ENCODE results near the gene SIPA1L3. TPM values are rescaled to one million over a fixed set of nuclear protein-coding genes. Genes with fewer than 3 reads are reported as not detected.

SIPA1L3 gene
- total and polyA plus RNA-seq, 10 of the 15 experiments (the other 5 are each of a cell fraction or from before 2014, with no cell fraction given), result 0.24 to 66.2 (median 19.1) TPM

DNA sequence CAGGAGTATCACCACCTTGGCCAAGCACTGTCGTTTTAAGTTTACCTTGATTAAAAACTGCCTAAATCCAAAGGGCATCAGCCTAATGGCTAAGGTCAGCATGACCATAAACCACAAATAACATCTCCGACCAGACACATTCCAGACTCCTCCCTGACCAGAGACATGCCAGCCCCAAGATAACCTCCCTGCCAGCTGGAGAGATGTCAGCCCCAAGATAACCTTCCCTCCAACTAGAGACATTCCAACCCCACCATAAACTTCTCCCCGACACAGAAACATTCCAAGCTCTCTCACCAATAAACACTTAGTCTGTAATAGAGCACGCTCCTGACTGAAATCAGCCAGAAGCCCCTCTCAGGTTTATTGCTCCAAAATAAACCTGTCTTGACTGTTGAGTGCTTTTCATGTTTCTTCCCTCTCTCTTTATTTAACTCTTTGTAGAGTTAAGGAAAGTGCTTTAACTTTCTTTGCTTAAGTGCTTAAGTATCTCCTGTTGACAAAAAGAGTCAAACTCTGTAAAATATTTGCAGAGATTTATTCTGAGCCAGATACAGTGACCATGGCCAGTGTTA, 37.2 kb upstream of the SIPA1L3 start:
- no peaks in the 10 kb centered on the region for H4K20me1 ChIP-seq (ENCODE audit: control insufficient read depth, insufficient read depth)
- FAIRE-seq (no peak), ATAC-seq (no peak), DNase-seq (ENCODE audit: low read depth, low spot score) (no peak)
- no peak overlapping the region for H3K4me2 ChIP-seq (ENCODE audit: control insufficient read depth, insufficient read depth)
- no peaks in the 10 kb centered on the region; a peak in 1 of 4 replicates for H3K27me3 ChIP-seq (replicated peaks in 1 of 2; ENCODE audit: control insufficient read depth in 2 of 2, insufficient read depth in 2 of 2, low read length in 1 of 2)
- SMC1A ChIA-PET (ENCODE audit: uncharacterized antibody, unreplicated experiment), result no interaction called here
- H3K9me3 ChIP-seq (replicated peaks; ENCODE audit: control insufficient read depth, insufficient read depth, low read length), result no peaks in the 10 kb centered on the region; the same call in 2 of the 3 replicates
- no peak overlapping the region for H2AFZ ChIP-seq (ENCODE audit: control insufficient read depth, low read depth, low read length)
- H3K27ac ChIP-seq (ENCODE audit: control insufficient read depth, insufficient read depth), result no peak overlapping the region
- POLR2A ChIA-PET, result no interaction called here
- 8% methylated on average over 4 of the region's 4 CpGs for WGBS (ENCODE audit: insufficient coverage, insufficient replicate concordance, low lambda C conversion rate, missing lambda C conversion rate)
- H3K4me1 ChIP-seq (ENCODE audit: control insufficient read depth, insufficient read depth, low read length), result no peaks in the 10 kb centered on the region
- CTCF ChIA-PET, result no interaction called here
- in situ Hi-C loops (cut with MboI), result no loop called here
- H3K36me3 ChIP-seq (ENCODE audit: control insufficient read depth in 2 of 2, insufficient read depth in 2 of 2, low read length in 1 of 2), result no peaks in the 10 kb centered on the region
- no peak overlapping the region for H3K4me3 ChIP-seq
- BruUV-seq (replicated peaks), result no TSS peak
- no peak overlapping the region for H3K9ac ChIP-seq (ENCODE audit: control insufficient read depth, insufficient read depth, low read length)
- intact Hi-C loops (cut with micrococcal nuclease; ENCODE audit: unreplicated experiment), result no loop called here
- RAD21 ChIA-PET (ENCODE audit: unreplicated experiment), result no interaction called here
- no peaks in the 10 kb centered on the region for H3K79me2 ChIP-seq (ENCODE audit: control insufficient read depth, insufficient read depth, low read length)
- TF ChIP-seq STAT3 (IDR thresholded peaks at IDR 0.05; ENCODE audit: low read depth, low read length), result no peak
- TF ChIP-seq, protein P1, sequence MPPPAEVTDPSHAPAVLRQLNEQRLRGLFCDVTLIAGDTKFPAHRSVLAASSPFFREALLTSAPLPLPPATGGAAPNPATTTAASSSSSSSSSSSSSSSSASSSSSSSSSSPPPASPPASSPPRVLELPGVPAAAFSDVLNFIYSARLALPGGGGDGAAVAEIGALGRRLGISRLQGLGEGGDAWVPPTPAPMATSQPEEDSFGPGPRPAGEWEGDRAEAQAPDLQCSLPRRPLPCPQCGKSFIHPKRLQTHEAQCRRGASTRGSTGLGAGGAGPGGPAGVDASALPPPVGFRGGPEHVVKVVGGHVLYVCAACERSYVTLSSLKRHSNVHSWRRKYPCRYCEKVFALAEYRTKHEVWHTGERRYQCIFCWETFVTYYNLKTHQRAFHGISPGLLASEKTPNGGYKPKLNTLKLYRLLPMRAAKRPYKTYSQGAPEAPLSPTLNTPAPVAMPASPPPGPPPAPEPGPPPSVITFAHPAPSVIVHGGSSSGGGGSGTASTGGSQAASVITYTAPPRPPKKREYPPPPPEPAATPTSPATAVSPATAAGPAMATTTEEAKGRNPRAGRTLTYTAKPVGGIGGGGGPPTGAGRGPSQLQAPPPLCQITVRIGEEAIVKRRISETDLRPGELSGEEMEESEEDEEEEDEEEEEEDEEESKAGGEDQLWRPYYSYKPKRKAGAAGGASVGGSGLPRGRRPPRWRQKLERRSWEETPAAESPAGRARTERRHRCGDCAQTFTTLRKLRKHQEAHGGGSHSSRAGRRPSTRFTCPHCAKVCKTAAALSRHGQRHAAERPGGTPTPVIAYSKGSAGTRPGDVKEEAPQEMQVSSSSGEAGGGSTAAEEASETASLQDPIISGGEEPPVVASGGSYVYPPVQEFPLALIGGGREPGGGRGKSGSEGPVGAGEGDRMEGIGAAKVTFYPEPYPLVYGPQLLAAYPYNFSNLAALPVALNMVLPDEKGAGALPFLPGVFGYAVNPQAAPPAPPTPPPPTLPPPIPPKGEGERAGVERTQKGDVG (CRISPR knock-in tag; IDR thresholded peaks at IDR 0.05), result no peak
- TF ChIP-seq, protein P2, sequence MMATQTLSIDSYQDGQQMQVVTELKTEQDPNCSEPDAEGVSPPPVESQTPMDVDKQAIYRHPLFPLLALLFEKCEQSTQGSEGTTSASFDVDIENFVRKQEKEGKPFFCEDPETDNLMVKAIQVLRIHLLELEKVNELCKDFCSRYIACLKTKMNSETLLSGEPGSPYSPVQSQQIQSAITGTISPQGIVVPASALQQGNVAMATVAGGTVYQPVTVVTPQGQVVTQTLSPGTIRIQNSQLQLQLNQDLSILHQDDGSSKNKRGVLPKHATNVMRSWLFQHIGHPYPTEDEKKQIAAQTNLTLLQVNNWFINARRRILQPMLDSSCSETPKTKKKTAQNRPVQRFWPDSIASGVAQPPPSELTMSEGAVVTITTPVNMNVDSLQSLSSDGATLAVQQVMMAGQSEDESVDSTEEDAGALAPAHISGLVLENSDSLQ (IDR thresholded peaks at IDR 0.05), result no peak
- no peak for TF ChIP-seq EP300 (IDR thresholded peaks at IDR 0.05; ENCODE audit: borderline replicate concordance in 1 of 2, control insufficient read depth in 1 of 2, low read depth in 2 of 2, low read length in 2 of 2)
- TF ChIP-seq, protein P3, sequence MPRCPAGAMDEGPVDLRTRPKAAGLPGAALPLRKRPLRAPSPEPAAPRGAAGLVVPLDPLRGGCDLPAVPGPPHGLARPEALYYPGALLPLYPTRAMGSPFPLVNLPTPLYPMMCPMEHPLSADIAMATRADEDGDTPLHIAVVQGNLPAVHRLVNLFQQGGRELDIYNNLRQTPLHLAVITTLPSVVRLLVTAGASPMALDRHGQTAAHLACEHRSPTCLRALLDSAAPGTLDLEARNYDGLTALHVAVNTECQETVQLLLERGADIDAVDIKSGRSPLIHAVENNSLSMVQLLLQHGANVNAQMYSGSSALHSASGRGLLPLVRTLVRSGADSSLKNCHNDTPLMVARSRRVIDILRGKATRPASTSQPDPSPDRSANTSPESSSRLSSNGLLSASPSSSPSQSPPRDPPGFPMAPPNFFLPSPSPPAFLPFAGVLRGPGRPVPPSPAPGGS (IDR thresholded peaks at IDR 0.05; ENCODE audit: borderline replicate concordance, insufficient read depth, low read depth, low read length, poor library complexity, severe bottlenecking), result no peak
- TF ChIP-seq SMC3 (IDR thresholded peaks at IDR 0.05; ENCODE audit: borderline replicate concordance, low read length), result no peak
- TF ChIP-seq, protein P4, sequence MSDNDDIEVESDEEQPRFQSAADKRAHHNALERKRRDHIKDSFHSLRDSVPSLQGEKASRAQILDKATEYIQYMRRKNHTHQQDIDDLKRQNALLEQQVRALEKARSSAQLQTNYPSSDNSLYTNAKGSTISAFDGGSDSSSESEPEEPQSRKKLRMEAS (IDR thresholded peaks at IDR 0.05; ENCODE audit: low read depth, low read length), result no peak
- TF ChIP-seq CEBPB (IDR thresholded peaks at IDR 0.05; ENCODE audit: borderline replicate concordance in 1 of 2, low read depth in 2 of 2, low read length in 2 of 2), result no peak
- TF ChIP-seq IKZF2 (IDR thresholded peaks at IDR 0.05), result no peak
- no peak for TF ChIP-seq RFX5 (IDR thresholded peaks at IDR 0.05; ENCODE audit: low read depth, low read length)
- TF ChIP-seq, protein P5, sequence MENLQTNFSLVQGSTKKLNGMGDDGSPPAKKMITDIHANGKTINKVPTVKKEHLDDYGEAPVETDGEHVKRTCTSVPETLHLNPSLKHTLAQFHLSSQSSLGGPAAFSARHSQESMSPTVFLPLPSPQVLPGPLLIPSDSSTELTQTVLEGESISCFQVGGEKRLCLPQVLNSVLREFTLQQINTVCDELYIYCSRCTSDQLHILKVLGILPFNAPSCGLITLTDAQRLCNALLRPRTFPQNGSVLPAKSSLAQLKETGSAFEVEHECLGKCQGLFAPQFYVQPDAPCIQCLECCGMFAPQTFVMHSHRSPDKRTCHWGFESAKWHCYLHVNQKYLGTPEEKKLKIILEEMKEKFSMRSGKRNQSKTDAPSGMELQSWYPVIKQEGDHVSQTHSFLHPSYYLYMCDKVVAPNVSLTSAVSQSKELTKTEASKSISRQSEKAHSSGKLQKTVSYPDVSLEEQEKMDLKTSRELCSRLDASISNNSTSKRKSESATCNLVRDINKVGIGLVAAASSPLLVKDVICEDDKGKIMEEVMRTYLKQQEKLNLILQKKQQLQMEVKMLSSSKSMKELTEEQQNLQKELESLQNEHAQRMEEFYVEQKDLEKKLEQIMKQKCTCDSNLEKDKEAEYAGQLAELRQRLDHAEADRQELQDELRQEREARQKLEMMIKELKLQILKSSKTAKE (IDR thresholded peaks at IDR 0.05; ENCODE audit: low read depth, poor library complexity, severe bottlenecking), result no peak
- no peak for TF ChIP-seq ZNF217 (IDR thresholded peaks at IDR 0.05)
- TF ChIP-seq, protein P6, sequence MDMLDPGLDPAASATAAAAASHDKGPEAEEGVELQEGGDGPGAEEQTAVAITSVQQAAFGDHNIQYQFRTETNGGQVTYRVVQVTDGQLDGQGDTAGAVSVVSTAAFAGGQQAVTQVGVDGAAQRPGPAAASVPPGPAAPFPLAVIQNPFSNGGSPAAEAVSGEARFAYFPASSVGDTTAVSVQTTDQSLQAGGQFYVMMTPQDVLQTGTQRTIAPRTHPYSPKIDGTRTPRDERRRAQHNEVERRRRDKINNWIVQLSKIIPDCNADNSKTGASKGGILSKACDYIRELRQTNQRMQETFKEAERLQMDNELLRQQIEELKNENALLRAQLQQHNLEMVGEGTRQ (IDR thresholded peaks at IDR 0.05; ENCODE audit: borderline replicate concordance, low read depth, low read length), result no peak
- no peak for TF ChIP-seq STAT1 (conservative IDR thresholded peaks at IDR 0.05)

Data from GM12878 (cell line).